HEK293 (cell line): Measurements from ENCODE around the gene FAM234A.
"Not testable (repeated sequence)": the region's sequence is repeated elsewhere in the genome, so short reads cannot be mapped to it uniquely, and the experiment has no call there.

Experiments used
- CTCF ChIA-PET: fragments of 350-600 bp; formaldehyde crosslinking; extraction: SDS; loops from one replicate; lab custom pipeline; 2021; ENCODE audit warnings: antibody characterized with exemption; lab: Yijun Ruan, JAX
- POLR2A ChIA-PET: fragments of 300-600 bp; formaldehyde crosslinking; extraction: SDS; loops from one replicate; lab custom pipeline; 2020; ENCODE audit warnings: antibody characterized with exemption, inconsistent platforms; lab: Yijun Ruan, JAX
- H3K27ac ChIP-seq: fragments of 200-500 bp; sonication (Bioruptor generic); 2 replicates; pipeline ENCODE4 v1.5.1; 2014; ENCODE audit warnings: low read depth, low read length, control low read depth, inconsistent platforms; ENCODE audit errors: extremely low read depth
- H3K36me3 ChIP-seq, 2 experiments: fragments of 200-500 bp in 1 of 2; sonication (Bioruptor generic) in 1 of 2; 1 replicate in 1 of 2; 2 replicates in 1 of 2; pipeline ENCODE4 v1.5.1; 2014 to 2017; ENCODE audit warnings: inconsistent platforms in 2 of 2, low read length in 2 of 2; ENCODE audit not compliant: control insufficient read depth in 2 of 2, insufficient read depth in 1 of 2
- H3K4me1 ChIP-seq: fragments of 200-500 bp; sonication (Bioruptor generic); 2 replicates; pipeline ENCODE4 v1.5.1; 2014; ENCODE audit warnings: mild to moderate bottlenecking, low read length, inconsistent platforms; ENCODE audit not compliant: control insufficient read depth, insufficient read depth
- H3K4me3 ChIP-seq: 2 replicates; pipeline ENCODE4 v1.5.1; 2011; ENCODE audit warnings: low read depth, mild to moderate bottlenecking, control low read depth, low read length, moderate library complexity
- H3K9me3 ChIP-seq: fragments of 200-500 bp; sonication (Bioruptor generic); 2 replicates; pipeline ENCODE4 v1.5.1; 2014; ENCODE audit warnings: low read depth, low read length, inconsistent platforms; ENCODE audit not compliant: control insufficient read depth, insufficient read depth
- ATF2 ChIP-seq: fragments of 450-650 bp; formaldehyde crosslinking; IDR thresholded peaks from 2 replicates; pipeline ENCODE4 v1.5.1; 2016; ENCODE audit warnings: missing biosample characterization, missing genetic modification characterization, low read depth
- GLIS2 ChIP-seq: fragments of 450-650 bp; formaldehyde crosslinking; IDR thresholded peaks from 2 replicates; pipeline ENCODE4 v1.5.1; 2016; ENCODE audit warnings: missing biosample characterization, missing genetic modification characterization
- SCRT2 ChIP-seq: fragments of 450-650 bp; formaldehyde crosslinking; IDR thresholded peaks from 2 replicates; pipeline ENCODE4 v1.5.1; 2016; ENCODE audit warnings: missing biosample characterization, missing genetic modification characterization
- ZBTB44 ChIP-seq: fragments of 450-650 bp; IDR thresholded peaks from 2 replicates; pipeline ENCODE4 v1.5.1; 2018; ENCODE audit warnings: missing biosample characterization, mild to moderate bottlenecking, missing genetic modification characterization
- ZFHX2 ChIP-seq: fragments of 450-650 bp; formaldehyde crosslinking; conservative IDR thresholded peaks from 2 replicates; pipeline ENCODE4 v1.5.1; 2016; ENCODE audit warnings: missing biosample characterization, missing genetic modification characterization
- ZNF133 ChIP-seq: fragments of 450-650 bp; formaldehyde crosslinking; IDR thresholded peaks from 2 replicates; pipeline ENCODE4 v1.5.1; 2016; ENCODE audit warnings: missing biosample characterization, missing genetic modification characterization
- ZNF16 ChIP-seq: fragments of 450-650 bp; formaldehyde crosslinking; IDR thresholded peaks from 2 replicates; pipeline ENCODE4 v1.5.1; 2016; ENCODE audit warnings: low read depth, missing biosample characterization, missing genetic modification characterization
- ZNF211 ChIP-seq: fragments of 450-650 bp; formaldehyde crosslinking; IDR thresholded peaks from 2 replicates; pipeline ENCODE4 v1.5.1; 2016; ENCODE audit warnings: low read depth, missing biosample characterization, missing genetic modification characterization
- ZNF433 ChIP-seq: fragments of 450-650 bp; formaldehyde crosslinking; IDR thresholded peaks from 2 replicates; pipeline ENCODE4 v1.5.1; 2016; ENCODE audit warnings: missing biosample characterization, missing genetic modification characterization, low read depth
- ZNF473 ChIP-seq: fragments of 450-650 bp; formaldehyde crosslinking; IDR thresholded peaks from 2 replicates; pipeline ENCODE4 v1.5.1; 2017; ENCODE audit warnings: missing biosample characterization, missing genetic modification characterization
- ZNF518A ChIP-seq: fragments of 450-650 bp; formaldehyde crosslinking; conservative IDR thresholded peaks from 2 replicates; pipeline ENCODE4 v1.5.1; 2016; ENCODE audit warnings: low read depth, missing biosample characterization, missing genetic modification characterization
- ZNF549 ChIP-seq: fragments of 450-650 bp; IDR thresholded peaks from 2 replicates; pipeline ENCODE4 v1.5.1; 2018; ENCODE audit warnings: missing biosample characterization, missing genetic modification characterization, mild to moderate bottlenecking, inconsistent platforms, moderate library complexity

Gene FAM234A

GRCh38 chr16:265002-265529 is 30.4 kb downstream of the FAM234A start:
- POLR2A ChIA-PET, result interaction anchor here (1.1 kb wide), 1 partner anchor 30 kb away, joined by 4 read pairs; the partner anchor contains the start of gene FAM234A
- Histone ChIP-seq H3K4me3 (no peak overlapping the region), H3K9me3 (no peaks in the 10 kb centered on the region), H3K4me1 (no peaks in the 10 kb centered on the region), H3K27ac (no peak overlapping the region), H3K36me3 (peaks cover 0 to 42% of the 10 kb centered on the region in 2 experiments; a peak in 1 of 3 replicates)
- CTCF ChIA-PET, result interaction anchor here (1.0 kb wide), 1 partner anchor 96 kb away, joined by 5 read pairs; no protein-coding TSS in a partner anchor
- TF ChIP-seq ZBTB44 (tag by site-specific recombination), result no peak
- TF ChIP-seq ZNF518A, result no peak
- TF ChIP-seq ZNF549, result no peak
- TF ChIP-seq ZNF473 (tag by site-specific recombination), result no peak

GRCh38 chr16:265711-266110 is 31.1 kb downstream of the FAM234A start:
- ChIA-PET CTCF (interaction anchor here (0.5 to 1.0 kb wide), 2 partner anchors 27 to 96 kb away, joined by 3 to 5 read pairs; no protein-coding TSS in a partner anchor), POLR2A (no interaction called here)
- H3K9me3 ChIP-seq, result no peaks in the 10 kb centered on the region
- H3K4me1 ChIP-seq, result no peaks in the 10 kb centered on the region
- H3K4me3 ChIP-seq, result no peak overlapping the region
- H3K27ac ChIP-seq, result no peak overlapping the region
- H3K36me3 ChIP-seq, result peaks cover 0 to 37% of the 10 kb centered on the region in 2 experiments; a peak in 1 of 3 replicates
- TF ChIP-seq ZFHX2 (tag by site-specific recombination) (peak; percentile 33; the same call in 1 of the 2 replicates), ZNF211 (tag by site-specific recombination) (no peak)

GRCh38 chr16:266258-267164 is 31.9 kb downstream of the FAM234A start:
- TF ChIP-seq GLIS2 (tag by site-specific recombination) (0 out of 2 replicates have a peak, but pooled peaks have one; percentile 35), ZNF433 (tag by site-specific recombination) (no peak), ZNF133 (tag by site-specific recombination) (no peak), ZNF16 (no peak), SCRT2 (tag by site-specific recombination) (0 out of 2 replicates have a peak, but pooled peaks have one; percentile 14), ATF2 (no peak)
- Histone ChIP-seq H3K27ac (no peak overlapping the region), H3K4me1 (no peaks in the 10 kb centered on the region), H3K4me3 (no peak overlapping the region), H3K36me3 (peaks cover 0 to 29% of the 10 kb centered on the region in 2 experiments; a peak in 1 of 3 replicates), H3K9me3 (no peaks in the 10 kb centered on the region)
- CTCF ChIA-PET, result interaction anchor here (0.5 to 1.0 kb wide), 2 partner anchors 28 to 95 kb away, joined by 3 to 5 read pairs; no protein-coding TSS in a partner anchor
- POLR2A ChIA-PET, result no interaction called here

- H3K27ac ChIP-seq, H3K4me1 ChIP-seq, H3K4me3 ChIP-seq, H3K9me3 ChIP-seq, CTCF ChIA-PET, POLR2A ChIA-PET: not testable (repeated sequence)
- peaks cover 0 to 18% of the 10 kb centered on the region in 2 experiments; a peak in 1 of 3 replicates for H3K36me3 ChIP-seq
These were observed 32.9 kb downstream of the FAM234A start for GRCh38 chr16:267562-267961.
